ENCODE measurements around the gene CCDC159.
A peak's percentile ranks its signal among the peaks of the same experiment; 100 is the strongest.
"Not testable (repeated sequence)": the region's sequence is repeated elsewhere in the genome, so short reads cannot be mapped to it uniquely, and the experiment has no call there.

CCDC159 gene

GRCh38 chr19:11349171-11349570, 2.9 kb downstream of the CCDC159 start:
- H3K4me3 ChIP-seq (replicated peaks; ENCODE audit: low read depth, low read length), result no peak overlapping the region
- no peak for TF ChIP-seq CTCF (IDR thresholded peaks at IDR 0.05; ENCODE audit: low read depth, low read length, missing control alignments)
- DNase-seq (ENCODE audit: extremely low read depth, low read depth), result no peak

- not testable (repeated sequence) for DNase-seq (ENCODE audit: extremely low read depth, low read depth); H3K4me3 ChIP-seq (replicated peaks; ENCODE audit: low read depth, low read length)
Observed at GRCh38 chr19:11354102-11354501, 7.8 kb downstream of the CCDC159 start.

GRCh38 chr19:11355160-11356073, 9.1 kb downstream of the CCDC159 start, which contains the start of gene PLPPR2:
Gene PLPPR2 (plus strand): TSS chr19:11355432. CDS start chr19:11357674, 2,242 bp downstream.
- no peak for TF ChIP-seq CTCF (IDR thresholded peaks at IDR 0.05; ENCODE audit: low read depth, low read length, missing control alignments)
- no peak for DNase-seq (ENCODE audit: extremely low read depth, low read depth)

DNA sequence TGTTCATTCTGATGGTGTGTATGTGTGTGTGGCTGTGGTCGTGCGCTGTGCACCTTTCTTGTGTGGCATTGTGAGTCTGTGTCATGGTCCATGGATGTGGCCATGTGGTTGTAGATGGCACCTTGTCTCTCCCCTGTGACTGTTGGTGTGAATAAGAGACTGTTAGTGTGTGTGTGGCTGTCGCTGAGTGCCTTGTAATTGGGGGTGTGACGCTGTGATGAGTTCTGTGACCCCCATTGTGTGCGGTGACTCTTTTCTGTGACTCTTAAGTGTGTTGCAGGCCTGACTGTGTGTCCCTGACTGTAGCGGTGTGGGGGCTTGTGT, 9.7 kb downstream of the CCDC159 start:
- no peak for TF ChIP-seq CTCF (IDR thresholded peaks at IDR 0.05; ENCODE audit: low read depth, low read length, missing control alignments)
- DNase-seq (ENCODE audit: extremely low read depth, low read depth), result no peak
- peak overlapping the region; percentile 48 for H3K4me3 ChIP-seq (replicated peaks; ENCODE audit: low read depth, low read length)

More at GRCh38 chr19:11355160-11356073, 9.1 kb downstream of the CCDC159 start, which contains the start of gene PLPPR2:
- peak within 1 kb of the TSS; percentile 48 for H3K4me3 ChIP-seq (replicated peaks; ENCODE audit: low read depth, low read length)

DNA sequence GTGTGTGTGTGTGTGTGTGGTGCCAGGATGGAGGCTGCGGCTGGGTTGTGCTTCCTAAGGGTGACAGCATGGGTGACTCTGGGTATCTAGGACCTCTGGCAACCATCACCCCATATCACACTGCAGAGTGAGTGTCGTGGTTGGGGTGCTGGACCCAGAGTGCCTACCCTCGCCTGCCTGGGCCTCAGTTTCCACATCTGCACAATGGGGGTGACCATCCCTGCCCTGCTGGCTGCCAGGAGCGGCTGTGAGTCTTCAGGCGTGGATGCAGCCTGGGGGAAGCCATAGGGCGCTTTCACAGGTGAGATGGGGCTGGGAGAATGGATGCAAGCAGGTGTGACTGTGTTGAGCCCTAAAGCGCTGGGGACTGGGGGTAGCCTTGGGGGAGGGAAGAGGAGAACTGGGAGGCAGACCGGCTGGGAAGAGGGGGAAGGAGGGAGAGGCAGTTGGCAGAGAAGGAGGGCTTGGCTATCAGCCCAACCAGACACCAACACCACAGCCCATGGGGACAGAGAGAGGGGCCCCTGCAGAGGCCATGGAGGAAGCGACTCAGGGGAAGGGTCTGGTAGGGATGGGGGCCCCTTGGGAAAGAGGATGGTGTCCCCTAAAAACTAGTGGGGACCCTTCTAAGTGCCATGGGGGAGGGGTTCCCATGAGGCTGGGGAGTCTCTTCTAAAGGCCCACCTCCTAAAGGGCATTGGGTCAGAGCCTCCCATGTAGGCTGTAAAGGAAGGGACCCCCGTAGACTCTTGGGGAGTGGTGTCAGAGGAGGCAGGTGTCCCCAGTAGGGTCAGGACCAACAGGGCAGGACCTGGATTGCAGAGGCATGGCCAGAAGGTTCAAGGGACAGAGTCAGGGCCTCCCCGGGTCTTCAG, 10.6 kb downstream of the CCDC159 start:
- H3K4me3 ChIP-seq (replicated peaks; ENCODE audit: low read depth, low read length), result no peak overlapping the region
- TF ChIP-seq CTCF (IDR thresholded peaks at IDR 0.05; ENCODE audit: low read depth, low read length, missing control alignments), result no peak
- DNase-seq (ENCODE audit: extremely low read depth, low read depth), result no peak

- no peak overlapping the region for H3K4me3 ChIP-seq (replicated peaks; ENCODE audit: low read depth, low read length)
- DNase-seq (ENCODE audit: extremely low read depth, low read depth), result no peak
- no peak for TF ChIP-seq CTCF (IDR thresholded peaks at IDR 0.05; ENCODE audit: low read depth, low read length, missing control alignments)
Observed at GRCh38 chr19:11359421-11359820, 13.1 kb downstream of the CCDC159 start.
